Superior temporal gyrus (tissue), 1 donor: Measurements from ENCODE around the gene TBCA.

Experiments used
- DNase-seq: peaks from one replicate; pipeline ENCODE4 v3.0.0-alpha.2; 2016; ENCODE audit errors: extremely low spot score

The TBCA gene

GRCh38 chr5:77642738-77643653 lies 133.1 kb downstream of the TBCA start:
- DNase-seq: no peak

- DNase-seq: no peak
Measured at GRCh38 chr5:77641963-77642737, 134.0 kb downstream of the TBCA start.

GRCh38 chr5:77641397-77641943 lies 134.7 kb downstream of the TBCA start:
- no peak for DNase-seq
